ENCODE results near the gene BUD13.

BUD13 gene

GRCh38 chr11:116792869-116793771 lies 20.3 kb upstream of the BUD13 start:
- no peak for DNase-seq

- no peak for DNase-seq
These were observed 19.5 kb upstream of the BUD13 start for GRCh38 chr11:116792144-116792868.

GRCh38 chr11:116791813-116792143 lies 19.0 kb upstream of the BUD13 start, which contains the start of gene APOA5:
Gene APOA5, minus strand, starts transcription at chr11:116791879. Its CDS starts 19 bp downstream, at chr11:116791860.
- DNase-seq, result no peak

- DNase-seq, result peak; percentile 59 to 71 (median 62)
These were observed 18.4 kb upstream of the BUD13 start for GRCh38 chr11:116791002-116791812.

GRCh38 chr11:116790167-116791001 lies 17.6 kb upstream of the BUD13 start:
- DNase-seq, result no peak

- DNase-seq, result no peak
These were observed 16.2 kb upstream of the BUD13 start for GRCh38 chr11:116788975-116789374.

- DNase-seq, result no peak
These were observed 15.7 kb upstream of the BUD13 start for GRCh38 chr11:116788534-116788933.

GRCh38 chr11:116787786-116788486 lies 15.1 kb upstream of the BUD13 start, which contains the start of gene ZPR1:
Gene ZPR1, minus strand, starts transcription at chr11:116788023. Its CDS starts 33 bp downstream, at chr11:116787990.
- DNase-seq, result peak; percentile 72 to 88 (median 80)

- DNase-seq, result no peak
These were observed 14.6 kb upstream of the BUD13 start for GRCh38 chr11:116787436-116787785.

GRCh38 chr11:116786966-116787365 lies 14.2 kb upstream of the BUD13 start:
- no peak for DNase-seq

- no peak for DNase-seq
These were observed 13.5 kb upstream of the BUD13 start for GRCh38 chr11:116786326-116786725.

GRCh38 chr11:116782728-116783127 lies 9.9 kb upstream of the BUD13 start:
- DNase-seq, result peak in 1 of 5 donors; percentile 41

- DNase-seq, result no peak
These were observed 5.8 kb upstream of the BUD13 start for GRCh38 chr11:116778556-116778955.

- no peak for DNase-seq
These were observed 4.3 kb upstream of the BUD13 start for GRCh38 chr11:116777056-116777455.

GRCh38 chr11:116776522-116776984 lies 3.8 kb upstream of the BUD13 start:
- DNase-seq, result no peak

GRCh38 chr11:116775975-116776374 lies 3.2 kb upstream of the BUD13 start:
- no peak for DNase-seq

- DNase-seq, result no peak
These were observed 1.9 kb upstream of the BUD13 start for GRCh38 chr11:116774661-116775060.

GRCh38 chr11:116773203-116774097 lies 663 bp upstream of the BUD13 start:
- no peak for DNase-seq

- DNase-seq, result no peak
These were observed 852 bp downstream of the BUD13 start for GRCh38 chr11:116771935-116772334.

- no peak for DNase-seq
These were observed 10.7 kb downstream of the BUD13 start for GRCh38 chr11:116762132-116762531.
